H1 (cell line): ENCODE data around the gene PKN1. TPM values are rescaled to one million over a fixed set of nuclear protein-coding genes. Genes with fewer than 3 reads are reported as not detected.

Experiments
- CTCF ChIA-PET: fragments of 300-600 bp; sonication (Branson Sonifier 250); formaldehyde crosslinking; loops from one replicate; lab custom pipeline; 2021; ENCODE audit not compliant: partially characterized antibody; lab: Charles Lee
- POLR2A ChIA-PET: fragments of 300-600 bp; sonication (Branson Sonifier 250); formaldehyde crosslinking; loops from one replicate; lab custom pipeline; 2021; ENCODE audit warnings: inconsistent platforms; ENCODE audit not compliant: partially characterized antibody; lab: Charles Lee
- DNase-seq, 2 experiments: peaks; one replicate each; pipeline versions ENCODE4 v3.0.0 to v3.0.0-alpha.2; 2010 to 2022; ENCODE audit warnings: low spot score in 2 of 2, low read depth in 1 of 2, mixed read lengths in 1 of 2
- FAIRE-seq: peaks from 2 replicates; lab custom pipeline; 2011; peaks lifted over from hg19 to GRCh38; lab: Jason Lieb, UNC
- H2AFZ ChIP-seq: 2 replicates; pipeline ENCODE4 v1.8.1; 2012; ENCODE audit warnings: low read length, inconsistent platforms
- H2AK5ac ChIP-seq: 2 replicates; pipeline ENCODE4 v1.6.1; 2013; ENCODE audit warnings: low read depth, low read length
- H2BK120ac ChIP-seq: replicated peaks from 2 replicates; pipeline ENCODE3; 2013; ENCODE audit warnings: low read depth, low read length, inconsistent platforms
- H2BK12ac ChIP-seq: 2 replicates; pipeline ENCODE4 v1.6.1; 2013; ENCODE audit warnings: low read depth, low read length
- H2BK15ac ChIP-seq: 2 replicates; pipeline ENCODE4 v1.6.1; 2013; ENCODE audit warnings: low read length
- H2BK20ac ChIP-seq: 2 replicates; pipeline ENCODE4 v1.6.1; 2013; ENCODE audit warnings: low read length
- H2BK5ac ChIP-seq: 2 replicates; pipeline ENCODE4 v1.6.1; 2013; ENCODE audit warnings: low read depth, low read length
- H3K14ac ChIP-seq: 2 replicates; pipeline ENCODE4 v1.6.1; 2013; ENCODE audit warnings: inconsistent platforms; ENCODE audit not compliant: insufficient read length
- H3K18ac ChIP-seq: 2 replicates; pipeline ENCODE4 v1.6.1; 2013; ENCODE audit warnings: low read length; ENCODE audit errors: extremely low read depth
- H3K23ac ChIP-seq: 2 replicates; pipeline ENCODE4 v1.6.1; 2013; ENCODE audit warnings: inconsistent platforms; ENCODE audit not compliant: insufficient read length
- H3K23me2 ChIP-seq: 2 replicates; pipeline ENCODE4 v1.6.1; 2013; ENCODE audit warnings: low read depth, low read length
- H3K27ac ChIP-seq: 2 replicates; pipeline ENCODE4 v1.6.1; 2011; ENCODE audit warnings: low read depth, low read length, inconsistent platforms
- H3K27me3 ChIP-seq, 4 experiments: replicated peaks in 1 of 4; 1 replicate in 1 of 4; 2 replicates in 3 of 4; pipeline versions ENCODE4 v1.6.1 to v1.8.1; 2011 to 2013; ENCODE audit warnings: low read length in 3 of 4, mild to moderate bottlenecking in 3 of 4, inconsistent platforms in 2 of 4, mixed read lengths in 2 of 4, moderate library complexity in 1 of 4; ENCODE audit not compliant: control insufficient read depth in 3 of 4, insufficient read depth in 3 of 4; ENCODE audit errors: extremely low read depth in 1 of 4
- H3K36me3 ChIP-seq, 4 experiments: 2 replicates each; pipeline versions ENCODE4 v1.6.1 to v1.8.1; 2011 to 2013; ENCODE audit warnings: mild to moderate bottlenecking in 4 of 4, low read length in 3 of 4, moderate library complexity in 2 of 4, control low read depth in 1 of 4, inconsistent platforms in 1 of 4; ENCODE audit not compliant: insufficient read depth in 4 of 4, control insufficient read depth in 2 of 4
- H3K4ac ChIP-seq: replicated peaks from 2 replicates; pipeline ENCODE3; 2013; ENCODE audit warnings: low read length, low read depth, mixed read lengths, inconsistent platforms; ENCODE audit not compliant: insufficient read length
- H3K4me1 ChIP-seq, 4 experiments: replicated peaks in 1 of 4; 1 replicate in 1 of 4; 2 replicates in 3 of 4; pipeline versions ENCODE4 v1.6.1 to v1.8.1; 2011 to 2013; ENCODE audit warnings: low read length in 3 of 4, inconsistent platforms in 2 of 4, mixed read lengths in 1 of 4; ENCODE audit not compliant: insufficient read depth in 4 of 4, control insufficient read depth in 3 of 4
- H3K4me2 ChIP-seq, 2 experiments: 2 replicates each; pipeline versions ENCODE4 v1.6.1 to v1.8.1; 2011 to 2013; ENCODE audit warnings: low read depth in 2 of 2, low read length in 2 of 2, control low read depth in 1 of 2, inconsistent platforms in 1 of 2, mild to moderate bottlenecking in 1 of 2; ENCODE audit not compliant: insufficient read depth in 1 of 2
- H3K4me3 ChIP-seq, 4 experiments: fragments of 200-600, 300-600 bp in 1 of 4; sonication (generic), shearing (Covaris generic), sonication (Bioruptor Twin) in 1 of 4; 2 replicates each; pipeline versions ENCODE4 v1.5.1 to v1.8.1; 2011 to 2016; ENCODE audit warnings: low read length in 4 of 4, low read depth in 3 of 4, control low read depth in 2 of 4, inconsistent platforms in 2 of 4, mild to moderate bottlenecking in 2 of 4, mixed read lengths in 1 of 4, moderate library complexity in 1 of 4; ENCODE audit not compliant: insufficient read depth in 2 of 4; ENCODE audit errors: extremely low read depth in 1 of 4
- H3K56ac ChIP-seq: replicated peaks from 2 replicates; pipeline ENCODE3; 2013; ENCODE audit warnings: low read depth, mild to moderate bottlenecking, mixed read lengths, low read length, inconsistent platforms; ENCODE audit not compliant: insufficient read length
- H3K79me1 ChIP-seq: 2 replicates; pipeline ENCODE4 v1.6.1; 2013; ENCODE audit warnings: low read depth, low read length, control low read depth
- H3K79me2 ChIP-seq, 2 experiments: 2 replicates each; pipeline versions ENCODE4 v1.6.1 to v1.8.1; 2012 to 2013; ENCODE audit warnings: low read length in 2 of 2, mild to moderate bottlenecking in 2 of 2, inconsistent platforms in 1 of 2; ENCODE audit not compliant: insufficient read depth in 2 of 2, control insufficient read depth in 1 of 2
- H3K9ac ChIP-seq, 4 experiments: replicated peaks in 1 of 4; 1 replicate in 1 of 4; 2 replicates in 3 of 4; pipeline versions ENCODE4 v1.6.1 to v1.8.1; 2011 to 2013; ENCODE audit warnings: low read depth in 3 of 4, low read length in 3 of 4, control low read depth in 2 of 4, mild to moderate bottlenecking in 2 of 4, moderate library complexity in 2 of 4, inconsistent platforms in 1 of 4; ENCODE audit errors: extremely low read depth in 1 of 4
- H3K9me3 ChIP-seq, 2 experiments: 2 replicates each; pipeline versions ENCODE4 v1.6.1 to v1.8.1; 2012 to 2013; ENCODE audit warnings: mild to moderate bottlenecking in 2 of 2, moderate library complexity in 2 of 2, control low read depth in 1 of 2, inconsistent platforms in 1 of 2, low read depth in 1 of 2, low read length in 1 of 2, mixed read lengths in 1 of 2; ENCODE audit not compliant: insufficient read depth in 2 of 2
- H4K20me1 ChIP-seq, 2 experiments: replicated peaks in 1 of 2; 2 replicates each; pipeline versions ENCODE3 to v1.8.1; 2011 to 2013; ENCODE audit warnings: inconsistent platforms in 2 of 2, low read length in 2 of 2, mild to moderate bottlenecking in 1 of 2; ENCODE audit not compliant: insufficient read depth in 2 of 2, control insufficient read depth in 1 of 2
- H4K5ac ChIP-seq: 2 replicates; pipeline ENCODE4 v1.6.1; 2013; ENCODE audit warnings: low read length, low read depth, mixed read lengths, inconsistent platforms; ENCODE audit not compliant: insufficient read length
- H4K8ac ChIP-seq: 2 replicates; pipeline ENCODE4 v1.8.0; 2013; ENCODE audit warnings: mild to moderate bottlenecking, moderate library complexity, low read length, inconsistent platforms; ENCODE audit not compliant: insufficient read depth; ENCODE audit errors: extremely low read depth
- H4K91ac ChIP-seq: replicated peaks from 2 replicates; pipeline ENCODE3; 2013; ENCODE audit warnings: low read length, mixed read lengths, inconsistent platforms; ENCODE audit not compliant: insufficient read length
- CEBPB ChIP-seq: IDR thresholded peaks from 2 replicates; pipeline ENCODE4 v1.6.1; 2012; ENCODE audit warnings: low read depth, low read length
- CREB1 ChIP-seq: IDR thresholded peaks from 2 replicates; pipeline ENCODE4 v1.6.1; 2012; ENCODE audit warnings: inconsistent platforms
- EP300 ChIP-seq, 2 experiments: IDR thresholded peaks; 1 replicate in 1 of 2; 2 replicates in 1 of 2; pipeline ENCODE4 v1.6.1; 2011 to 2012; ENCODE audit warnings: low read depth in 2 of 2, low read length in 2 of 2, mild to moderate bottlenecking in 2 of 2, borderline replicate concordance in 1 of 2, inconsistent platforms in 1 of 2, moderate library complexity in 1 of 2
- FOSL1 ChIP-seq: IDR thresholded peaks from 2 replicates; pipeline ENCODE4 v1.6.1; 2011; ENCODE audit warnings: mild to moderate bottlenecking, low read depth, low read length, moderate library complexity; ENCODE audit not compliant: insufficient read depth
- GABPA ChIP-seq: IDR thresholded peaks from 2 replicates; pipeline ENCODE4 v1.6.1; 2011; ENCODE audit warnings: mild to moderate bottlenecking, low read length, moderate library complexity, borderline replicate concordance; ENCODE audit not compliant: insufficient read depth
- MAX ChIP-seq: IDR thresholded peaks from 2 replicates; pipeline ENCODE4 v1.6.1; 2012; ENCODE audit warnings: inconsistent platforms
- NANOG ChIP-seq: IDR thresholded peaks from 2 replicates; pipeline ENCODE4 v1.6.1; 2011; ENCODE audit warnings: low read length, low read depth, mild to moderate bottlenecking, inconsistent platforms; ENCODE audit not compliant: insufficient read depth, poor library complexity, severe bottlenecking
- NRF1 ChIP-seq: IDR thresholded peaks from 2 replicates; pipeline ENCODE4 v1.6.1; 2011; ENCODE audit warnings: mild to moderate bottlenecking, low read depth, low read length, improper control_type of control experiment
- WGBS, 2 experiments: shearing (Covaris generic) in 1 of 2; methylation state at CpG; one replicate each; pipeline versions ENCODE4 v1.1.6 to v1.1.7; 2013 to 2015; ENCODE audit warnings: low lambda C conversion rate in 2 of 2, mixed read lengths in 2 of 2, inconsistent platforms in 1 of 2, low coverage in 1 of 2, missing lambda C conversion rate in 1 of 2; ENCODE audit not compliant: insufficient replicate concordance in 2 of 2, insufficient coverage in 1 of 2, insufficient read length in 1 of 2; ENCODE audit errors: extremely low coverage in 1 of 2, missing lambda C conversion rate in 1 of 2; 5-methylcytosine and 5-hydroxymethylcytosine counted together
- polyA plus RNA-seq, 7 experiments: library from polyadenylated mRNA; depleted of rRNA in 3 of 7; stranded (reverse) in 5 of 7; unstranded in 2 of 7; fragments of >200 nt in 5 of 7; fragments of 200-250 nt in 2 of 7; gene quantifications; 1 replicate in 5 of 7; 2 replicates in 1 of 7; 4 replicates in 1 of 7; pipeline versions ENCODE4 v1.2.1 to v1.2.3, GENCODE V29; 2011 to 2013; ENCODE audit warnings: missing spikeins in 2 of 7, mixed read lengths in 2 of 7
- total RNA-seq: library from RNA; stranded (reverse); fragmentation: NEBNext Ultra II Directional; extraction: Animal tissue kit (Norgen Biotek cat#: 25700); gene quantifications from 2 replicates; pipeline ENCODE4 v1.2.1, GENCODE V29; 2021
- TF ChIP-seq, protein P1 (sequence below): IDR thresholded peaks from 2 replicates; pipeline ENCODE4 v1.6.1; 2011; ENCODE audit warnings: low read length, improper control_type of control experiment

PKN1 gene
- total and polyA plus RNA-seq, 2 of the 8 experiments (the other 6 are each of a cell fraction or from before 2014, with no cell fraction given) = 65.2 to 162 TPM

DNA sequence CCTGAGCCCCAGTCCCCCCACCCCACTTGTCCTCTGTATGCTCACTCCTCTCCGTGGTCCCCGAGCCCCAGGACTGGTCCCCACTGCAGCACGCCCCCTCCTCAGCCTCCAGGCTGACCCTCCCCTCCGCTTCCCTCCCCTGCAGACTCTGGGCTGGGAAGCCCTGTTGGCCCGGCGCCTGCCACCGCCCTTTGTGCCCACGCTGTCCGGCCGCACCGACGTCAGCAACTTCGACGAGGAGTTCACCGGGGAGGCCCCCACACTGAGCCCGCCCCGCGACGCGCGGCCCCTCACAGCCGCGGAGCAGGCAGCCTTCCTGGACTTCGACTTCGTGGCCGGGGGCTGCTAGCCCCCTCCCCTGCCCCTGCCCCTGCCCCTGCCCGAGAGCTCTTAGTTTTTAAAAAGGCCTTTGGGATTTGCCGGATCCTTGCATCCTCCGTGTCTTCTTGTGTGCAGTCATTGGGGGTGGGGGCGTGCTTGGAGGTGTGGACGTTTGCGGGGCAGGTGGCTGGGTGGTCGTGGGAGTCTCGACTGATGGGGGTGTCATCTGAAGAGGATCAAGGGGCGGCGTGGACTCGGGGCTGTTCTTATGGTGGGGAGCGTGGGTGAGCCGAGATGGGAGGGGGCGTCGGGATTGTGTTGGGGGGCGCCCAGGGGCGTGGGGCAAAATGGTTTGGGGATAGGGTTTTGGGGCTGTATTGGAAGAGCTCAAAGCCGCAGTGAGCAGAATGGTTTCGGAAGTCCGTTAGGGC is 38.5 kb downstream of the PKN1 start:
- H2BK12ac ChIP-seq = no peak overlapping the region
- ChIA-PET CTCF (interaction anchor here (0.6 to 4.2 kb wide), 19 partner anchors 10 to 321 kb away, joined by 3 to 20 read pairs (median 5); partner anchors contain the start of genes DNAJB1 and GIPC1), POLR2A (interaction anchor here (0.6 to 2.6 kb wide), 12 partner anchors 8 to 380 kb away, joined by 3 to 13 read pairs (median 4); partner anchors contain the start of genes ASF1B and DNAJB1)
- no peaks in the 10 kb centered on the region for H3K27me3 ChIP-seq
- no peak for TF ChIP-seq MAX
- no peak for TF ChIP-seq FOSL1
- TF ChIP-seq, protein P1, sequence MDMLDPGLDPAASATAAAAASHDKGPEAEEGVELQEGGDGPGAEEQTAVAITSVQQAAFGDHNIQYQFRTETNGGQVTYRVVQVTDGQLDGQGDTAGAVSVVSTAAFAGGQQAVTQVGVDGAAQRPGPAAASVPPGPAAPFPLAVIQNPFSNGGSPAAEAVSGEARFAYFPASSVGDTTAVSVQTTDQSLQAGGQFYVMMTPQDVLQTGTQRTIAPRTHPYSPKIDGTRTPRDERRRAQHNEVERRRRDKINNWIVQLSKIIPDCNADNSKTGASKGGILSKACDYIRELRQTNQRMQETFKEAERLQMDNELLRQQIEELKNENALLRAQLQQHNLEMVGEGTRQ = no peak
- no peak for TF ChIP-seq NRF1
- TF ChIP-seq CREB1 = no peak
- TF ChIP-seq GABPA = no peak
- no peak for TF ChIP-seq CEBPB
- no peak for TF ChIP-seq NANOG
- no peak for TF ChIP-seq EP300 (IDR thresholded peaks at IDR 0.05; ENCODE audit: borderline replicate concordance in 1 of 2, low read depth in 2 of 2, low read length in 2 of 2)
- H3K23me2 ChIP-seq = peaks cover 4% of the 10 kb centered on the region
- H3K14ac ChIP-seq = no peak overlapping the region
- H3K4ac ChIP-seq = no peak overlapping the region
- H3K4me3 ChIP-seq = peak overlapping the region in 1 of 4 experiments; percentile 62; a peak in 2 of 8 replicates
- no peak overlapping the region for H3K9ac ChIP-seq
- H3K18ac ChIP-seq = no peak overlapping the region; the same call in 1 of the 2 replicates
- no peaks in the 10 kb centered on the region for H3K9me3 ChIP-seq
- no peak overlapping the region for H2BK20ac ChIP-seq
- peak overlapping the region; percentile 57 to 76; a peak in 3 of 4 replicates for H3K4me2 ChIP-seq
- DNase-seq (no peak), FAIRE-seq (no peak)
- peaks cover 0 to 6% (median 4%) of the 10 kb centered on the region in 4 experiments; a peak in 4 of 8 replicates for H3K36me3 ChIP-seq
- no peak overlapping the region for H2BK5ac ChIP-seq
- H4K5ac ChIP-seq = no peak overlapping the region
- 78% methylated on average over 19 of the region's 46 CpGs; no CpG with 5 or more reads in 1 of the 2 experiments for WGBS, 2 experiments
- H3K23ac ChIP-seq = no peak overlapping the region
- H4K8ac ChIP-seq = no peak overlapping the region
- H2BK120ac ChIP-seq = no peak overlapping the region
- no peak overlapping the region for H4K91ac ChIP-seq
- H3K27ac ChIP-seq = no peak overlapping the region
- H3K56ac ChIP-seq = no peak overlapping the region
- H3K79me2 ChIP-seq = no peaks in the 10 kb centered on the region
- H2AFZ ChIP-seq = no peak overlapping the region
- no peak overlapping the region for H2AK5ac ChIP-seq
- H3K4me1 ChIP-seq = peaks cover 0 to 18% (median 15%) of the 10 kb centered on the region in 4 experiments; a peak in 6 of 7 replicates
- H4K20me1 ChIP-seq = peaks cover 0 to 6% of the 10 kb centered on the region in 2 experiments
- H2BK15ac ChIP-seq = no peak overlapping the region
- no peaks in the 10 kb centered on the region for H3K79me1 ChIP-seq
